Measurements from ENCODE around the gene PTGER1.

The PTGER1 gene

DNA sequence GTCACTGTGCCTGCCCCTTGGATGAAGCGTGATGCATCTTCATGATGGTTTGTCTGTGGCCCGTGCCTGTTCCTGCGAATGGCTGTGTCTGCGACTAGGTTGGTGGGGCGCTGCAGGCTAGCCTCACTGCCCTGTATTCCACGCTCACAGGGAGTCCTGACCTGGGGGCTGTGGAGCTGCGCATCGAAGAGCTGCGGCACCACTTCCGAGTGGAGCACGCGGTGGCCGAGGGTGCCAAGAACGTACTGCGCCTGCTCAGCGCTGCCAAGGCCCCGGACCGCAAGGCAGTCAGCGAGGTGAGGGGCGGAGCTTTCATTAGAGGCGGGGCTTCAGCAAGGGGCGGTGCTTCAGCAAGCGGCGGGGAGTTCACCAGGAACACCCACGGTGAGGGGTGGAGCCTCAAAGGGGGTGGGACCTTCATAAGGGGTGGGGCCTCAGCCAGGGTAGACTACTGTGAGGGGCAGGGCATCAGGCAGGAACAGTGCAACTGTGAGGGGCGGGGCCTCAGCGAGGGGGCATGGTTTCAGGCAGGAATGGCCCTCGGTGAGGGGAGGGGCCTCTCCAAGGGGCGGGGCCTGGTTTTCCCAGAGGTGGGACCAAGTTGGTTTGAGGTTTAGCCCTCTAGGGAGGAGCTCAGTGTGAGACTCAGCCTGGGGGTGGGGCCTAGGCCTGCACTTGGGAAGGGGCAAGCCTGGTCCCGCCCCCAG is 24.8 kb downstream of the PTGER1 start:
- DNase-seq (ENCODE audit: low read depth): peak; percentile 71
- TF ChIP-seq, protein P1, sequence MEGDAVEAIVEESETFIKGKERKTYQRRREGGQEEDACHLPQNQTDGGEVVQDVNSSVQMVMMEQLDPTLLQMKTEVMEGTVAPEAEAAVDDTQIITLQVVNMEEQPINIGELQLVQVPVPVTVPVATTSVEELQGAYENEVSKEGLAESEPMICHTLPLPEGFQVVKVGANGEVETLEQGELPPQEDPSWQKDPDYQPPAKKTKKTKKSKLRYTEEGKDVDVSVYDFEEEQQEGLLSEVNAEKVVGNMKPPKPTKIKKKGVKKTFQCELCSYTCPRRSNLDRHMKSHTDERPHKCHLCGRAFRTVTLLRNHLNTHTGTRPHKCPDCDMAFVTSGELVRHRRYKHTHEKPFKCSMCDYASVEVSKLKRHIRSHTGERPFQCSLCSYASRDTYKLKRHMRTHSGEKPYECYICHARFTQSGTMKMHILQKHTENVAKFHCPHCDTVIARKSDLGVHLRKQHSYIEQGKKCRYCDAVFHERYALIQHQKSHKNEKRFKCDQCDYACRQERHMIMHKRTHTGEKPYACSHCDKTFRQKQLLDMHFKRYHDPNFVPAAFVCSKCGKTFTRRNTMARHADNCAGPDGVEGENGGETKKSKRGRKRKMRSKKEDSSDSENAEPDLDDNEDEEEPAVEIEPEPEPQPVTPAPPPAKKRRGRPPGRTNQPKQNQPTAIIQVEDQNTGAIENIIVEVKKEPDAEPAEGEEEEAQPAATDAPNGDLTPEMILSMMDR (IDR thresholded peaks at IDR 0.05; ENCODE audit: insufficient read depth, low read depth, low read length, missing control alignments): no peak
- H3K4me3 ChIP-seq (ENCODE audit: low read depth, low read length): no peak overlapping the region

DNA sequence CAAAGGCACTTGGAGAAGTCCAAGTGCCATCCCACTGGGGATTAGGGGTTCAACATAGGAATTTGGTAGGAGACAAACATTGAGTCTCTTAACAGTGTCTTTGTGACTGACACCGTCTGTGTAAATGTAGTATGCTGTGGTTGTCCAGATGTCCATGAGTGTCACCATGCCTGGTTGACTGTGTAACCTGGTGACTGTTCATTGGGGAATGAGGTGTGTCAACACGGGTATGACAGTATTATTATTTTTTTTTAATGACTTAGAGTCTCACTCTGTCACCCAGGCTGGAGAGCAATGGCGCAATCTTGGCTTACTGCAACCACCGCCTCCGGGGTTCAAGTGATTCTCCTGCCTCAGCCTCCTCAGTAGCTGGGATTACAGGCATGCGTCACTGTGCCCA is 25.8 kb downstream of the PTGER1 start:
- DNase-seq (ENCODE audit: low read depth): no peak
- no peak overlapping the region for H3K4me3 ChIP-seq (ENCODE audit: low read depth, low read length)

DNA sequence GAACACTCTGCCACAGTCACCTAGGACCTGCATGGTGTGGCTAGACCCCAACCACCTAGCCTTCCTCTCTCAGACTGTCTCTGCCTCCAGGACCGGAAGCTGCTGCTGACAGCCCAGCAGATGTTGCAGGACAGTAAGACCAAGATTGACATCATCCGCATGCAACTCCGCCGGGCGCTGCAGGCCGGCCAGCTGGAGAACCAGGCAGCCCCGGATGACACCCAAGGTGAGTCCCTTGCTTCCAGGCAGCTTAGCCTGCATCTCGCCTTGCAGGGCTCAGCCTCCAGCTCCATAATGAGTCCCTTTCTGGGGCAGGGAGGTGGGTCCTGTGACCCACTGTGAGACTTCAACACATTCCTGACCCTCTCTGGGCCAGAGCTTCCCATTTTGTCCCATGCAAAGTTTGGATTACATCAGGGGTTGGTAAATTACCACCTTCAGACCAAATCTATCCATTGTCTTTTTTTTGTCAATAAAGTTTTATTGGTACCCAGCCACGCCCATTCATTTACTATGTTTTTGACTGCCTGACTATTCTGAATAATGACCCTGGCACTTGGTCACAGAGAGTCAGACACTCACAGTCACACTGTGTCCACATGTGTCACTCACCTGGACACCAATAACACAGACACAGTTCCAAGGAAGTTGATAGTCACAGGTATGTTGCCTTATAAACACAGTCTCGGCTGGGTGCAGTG is 28.7 kb downstream of the PTGER1 start:
- TF ChIP-seq, protein P1 (IDR thresholded peaks at IDR 0.05; ENCODE audit: insufficient read depth, low read depth, low read length, missing control alignments): no peak
- DNase-seq (ENCODE audit: low read depth): no peak
- no peak overlapping the region for H3K4me3 ChIP-seq (ENCODE audit: low read depth, low read length)

More for the DNA sequence above, 25.8 kb downstream of the PTGER1 start:
- TF ChIP-seq, protein P1 (IDR thresholded peaks at IDR 0.05; ENCODE audit: insufficient read depth, low read depth, low read length, missing control alignments): no peak

DNA sequence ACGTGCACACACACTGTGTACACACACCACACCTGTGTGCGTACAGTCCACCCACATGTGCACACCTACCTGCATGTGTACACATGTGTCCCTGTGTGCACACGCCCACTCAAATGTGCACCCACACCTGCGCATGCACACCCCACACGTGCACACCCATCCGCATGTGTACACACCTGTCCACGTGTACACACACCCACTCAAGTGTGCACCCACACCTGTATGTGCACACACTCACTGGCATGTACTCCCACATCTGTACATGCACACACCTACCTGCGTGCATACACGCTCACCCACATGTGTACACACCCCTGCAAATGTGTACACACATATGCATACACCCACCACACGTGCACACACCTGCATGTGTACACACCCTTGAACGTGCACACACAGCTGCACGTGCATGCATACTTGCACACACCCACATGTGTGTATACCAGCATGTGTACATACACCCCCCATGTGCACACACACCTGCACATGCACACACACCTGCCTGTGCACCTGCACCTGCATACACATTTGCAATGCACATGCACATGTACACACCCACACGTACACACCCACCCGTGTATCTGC is 31.4 kb downstream of the PTGER1 start:
- no peak overlapping the region for H3K4me3 ChIP-seq (ENCODE audit: low read depth, low read length)
- no peak for DNase-seq (ENCODE audit: low read depth)
- TF ChIP-seq, protein P1 (IDR thresholded peaks at IDR 0.05; ENCODE audit: insufficient read depth, low read depth, low read length, missing control alignments): no peak

DNA sequence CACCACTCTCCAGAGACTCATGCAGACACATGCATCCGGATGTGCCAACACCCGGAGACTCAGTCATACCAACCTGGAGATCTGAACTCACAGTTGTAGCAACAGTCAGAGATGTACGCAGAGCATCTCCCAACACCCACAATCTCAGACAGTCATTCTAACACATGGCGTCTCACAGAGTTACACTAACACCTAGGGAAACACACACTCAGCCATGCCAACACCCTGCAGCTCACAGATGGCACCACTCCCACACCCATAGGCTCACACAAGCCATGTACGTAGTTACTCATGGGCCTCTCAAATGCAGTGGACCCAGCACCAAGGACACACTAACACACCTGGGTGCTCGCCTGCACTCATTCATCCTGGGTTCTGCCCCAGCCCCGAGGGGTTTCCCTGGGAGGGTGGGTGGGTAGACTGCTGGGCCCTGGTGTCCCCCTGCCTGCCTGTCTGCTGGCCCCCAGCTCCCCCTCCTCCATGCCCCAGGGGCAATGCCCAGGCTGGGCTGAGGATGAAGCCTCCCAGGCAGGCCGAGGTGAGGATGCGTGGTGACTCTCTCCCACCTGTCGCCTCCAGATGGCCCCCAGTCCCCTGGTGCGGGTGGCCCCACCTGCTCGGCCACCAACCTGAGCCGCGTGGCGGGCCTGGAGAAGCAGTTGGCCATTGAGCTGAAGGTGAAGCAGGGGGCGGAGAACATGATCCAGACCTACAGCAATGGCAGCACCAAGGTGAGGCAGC is 32.1 kb downstream of the PTGER1 start:
- TF ChIP-seq, protein P1 (IDR thresholded peaks at IDR 0.05; ENCODE audit: insufficient read depth, low read depth, low read length, missing control alignments): no peak
- H3K4me3 ChIP-seq (ENCODE audit: low read depth, low read length): no peak overlapping the region
- DNase-seq (ENCODE audit: low read depth): no peak

DNA sequence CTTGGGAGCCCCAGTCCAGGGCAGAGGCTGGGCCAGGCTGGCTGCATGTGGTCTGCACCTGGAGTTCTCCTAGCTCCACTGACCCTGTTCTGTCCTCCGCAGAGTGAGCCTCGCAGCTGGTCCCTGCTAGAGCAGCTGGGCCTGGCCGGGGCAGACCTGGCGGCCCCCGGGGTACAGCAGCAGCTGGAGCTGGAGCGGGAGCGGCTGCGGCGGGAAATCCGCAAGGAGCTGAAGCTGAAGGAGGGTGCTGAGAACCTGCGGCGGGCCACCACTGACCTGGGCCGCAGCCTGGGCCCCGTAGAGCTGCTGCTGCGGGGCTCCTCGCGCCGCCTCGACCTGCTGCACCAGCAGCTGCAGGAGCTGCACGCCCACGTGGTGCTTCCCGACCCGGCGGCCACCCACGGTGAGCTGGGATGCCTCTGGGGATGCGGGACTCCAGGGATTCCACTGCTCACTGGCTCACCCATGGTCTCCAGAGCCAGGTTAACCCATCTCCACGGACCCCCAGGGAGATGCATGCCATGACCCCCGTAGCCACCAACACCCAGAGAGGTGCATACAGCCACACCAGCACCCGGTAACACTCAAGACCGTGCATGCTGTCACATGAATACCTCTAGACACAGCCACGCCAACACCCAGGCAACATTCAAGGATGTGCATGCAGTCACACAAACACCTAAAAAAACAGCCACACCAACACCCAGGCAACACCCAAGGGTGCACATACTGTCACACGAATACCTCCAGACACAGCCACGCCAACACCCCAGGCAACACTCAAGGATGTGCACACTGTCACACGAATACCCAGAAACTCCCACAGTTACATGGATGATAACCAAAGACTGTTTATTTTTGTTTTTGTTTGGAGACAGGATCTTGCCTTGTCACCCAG is 33.9 kb downstream of the PTGER1 start:
- TF ChIP-seq, protein P1 (IDR thresholded peaks at IDR 0.05; ENCODE audit: insufficient read depth, low read depth, low read length, missing control alignments): no peak
- DNase-seq (ENCODE audit: low read depth): no peak
- peak overlapping the region; percentile 80 for H3K4me3 ChIP-seq (ENCODE audit: low read depth, low read length)
